Fibroblast of the conjunctiva (primary cell): Measurements from ENCODE around the gene BCAT1.
"Not testable (repeated sequence)": the region's sequence is repeated elsewhere in the genome, so short reads cannot be mapped to it uniquely, and the experiment has no call there.

Experiments used
- DNase-seq: peaks from one replicate; pipeline ENCODE4 v3.0.0-alpha.2; 2010; ENCODE audit warnings: low read depth

BCAT1 gene

GRCh38 chr12:24960222-24960855, 11.4 kb upstream of the BCAT1 start:
- peak; percentile 20 for DNase-seq

DNA sequence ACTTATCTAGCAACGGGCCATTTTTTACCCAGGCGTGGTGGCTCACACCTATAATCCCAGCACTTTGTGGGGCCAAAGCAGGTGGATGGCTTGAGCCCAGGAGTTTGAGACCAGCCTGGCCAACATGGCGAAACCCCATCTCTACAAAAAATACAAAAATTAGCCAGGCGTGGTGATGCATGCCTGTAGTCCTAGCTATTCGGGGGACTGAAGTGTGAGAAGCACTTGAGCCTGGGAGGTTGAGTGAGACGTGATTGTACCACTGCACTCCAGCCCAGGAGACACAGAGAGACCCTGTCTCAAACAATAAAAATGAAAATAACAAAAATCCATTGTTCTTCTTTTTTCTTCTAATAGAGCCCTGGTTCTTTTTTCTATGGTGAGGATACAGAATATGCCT, 7.5 kb upstream of the BCAT1 start:
- DNase-seq: not testable (repeated sequence)

GRCh38 chr12:24955853-24956252, 7.0 kb upstream of the BCAT1 start:
- DNase-seq: no peak

DNA sequence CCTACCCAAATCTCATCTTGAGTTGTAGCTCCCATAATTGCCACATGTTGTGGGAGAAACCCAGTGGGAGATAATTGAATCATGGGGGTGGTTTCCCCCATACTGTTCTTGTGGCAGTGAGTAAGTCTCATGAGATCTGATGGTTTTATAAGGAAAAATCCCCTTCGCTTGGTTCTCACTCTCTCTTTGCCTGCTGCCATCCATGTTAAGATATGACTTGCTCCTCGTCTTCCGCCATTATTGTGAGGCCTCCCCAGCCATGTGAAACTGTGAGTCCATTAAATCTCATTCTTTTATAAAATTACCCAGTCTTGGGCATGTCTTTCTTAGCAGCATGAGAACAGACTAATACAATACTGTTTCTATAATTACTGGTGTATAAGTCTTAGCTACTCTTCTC, 6.5 kb upstream of the BCAT1 start:
- no peak for DNase-seq

DNA sequence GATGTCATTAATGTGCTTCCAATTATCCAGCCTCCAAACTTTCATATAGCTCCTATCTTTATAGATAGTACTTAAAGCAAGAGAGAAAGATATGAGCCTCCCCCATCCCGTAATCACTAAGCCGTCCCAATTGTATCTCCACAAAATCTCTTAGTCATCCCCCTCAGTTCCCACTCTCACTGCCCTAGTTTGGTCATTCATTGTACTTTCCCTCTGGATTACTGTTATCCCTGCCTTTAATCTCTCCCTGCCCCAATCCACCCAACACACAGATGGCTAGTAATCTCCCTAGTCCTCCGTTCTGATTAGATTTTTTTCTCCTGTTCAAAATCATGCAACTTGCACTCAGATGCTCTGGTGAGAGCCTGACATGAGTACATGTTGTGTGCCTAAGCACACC, 5.4 kb upstream of the BCAT1 start:
- no peak for DNase-seq

DNA sequence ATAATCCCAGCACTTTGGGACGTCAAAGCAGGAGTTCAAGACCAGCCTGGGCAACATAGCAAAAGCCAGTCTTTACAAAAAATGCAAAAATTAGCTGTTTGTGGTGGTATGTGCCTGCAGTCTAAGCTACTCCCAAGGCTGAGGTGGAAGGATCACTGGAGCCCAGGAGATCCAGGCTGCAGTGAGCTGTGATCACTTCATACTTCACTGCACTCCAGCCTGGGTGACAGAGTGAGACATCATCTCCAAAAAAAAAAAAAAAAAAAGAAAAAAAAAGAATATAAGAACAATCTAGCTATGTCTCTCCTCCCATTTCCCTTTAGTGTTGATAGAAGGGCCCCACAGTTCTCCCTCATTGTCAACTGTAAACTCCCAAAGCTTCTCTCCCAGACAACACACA, 3.5 kb upstream of the BCAT1 start:
- DNase-seq: no peak

- no peak for DNase-seq
These were observed 1.4 kb upstream of the BCAT1 start for GRCh38 chr12:24950231-24950834.

DNA sequence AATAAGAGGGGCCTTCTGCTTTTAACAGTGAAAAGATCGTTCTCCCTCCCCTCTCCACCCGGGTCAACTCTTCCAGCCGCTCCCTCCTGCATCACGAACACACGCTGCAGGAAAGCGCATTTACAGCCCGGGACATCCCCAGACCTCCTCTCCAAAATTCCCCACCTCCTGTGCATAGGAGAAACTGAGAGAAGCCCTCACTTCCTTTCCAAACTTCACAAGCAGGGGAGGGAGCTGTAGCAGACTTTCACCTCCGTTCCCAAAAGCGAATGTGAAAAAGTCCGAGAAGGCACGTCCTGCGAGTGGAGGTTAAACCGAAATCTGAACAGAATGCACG, 513 bp downstream of the BCAT1 start:
- DNase-seq: peak; percentile 31

DNA sequence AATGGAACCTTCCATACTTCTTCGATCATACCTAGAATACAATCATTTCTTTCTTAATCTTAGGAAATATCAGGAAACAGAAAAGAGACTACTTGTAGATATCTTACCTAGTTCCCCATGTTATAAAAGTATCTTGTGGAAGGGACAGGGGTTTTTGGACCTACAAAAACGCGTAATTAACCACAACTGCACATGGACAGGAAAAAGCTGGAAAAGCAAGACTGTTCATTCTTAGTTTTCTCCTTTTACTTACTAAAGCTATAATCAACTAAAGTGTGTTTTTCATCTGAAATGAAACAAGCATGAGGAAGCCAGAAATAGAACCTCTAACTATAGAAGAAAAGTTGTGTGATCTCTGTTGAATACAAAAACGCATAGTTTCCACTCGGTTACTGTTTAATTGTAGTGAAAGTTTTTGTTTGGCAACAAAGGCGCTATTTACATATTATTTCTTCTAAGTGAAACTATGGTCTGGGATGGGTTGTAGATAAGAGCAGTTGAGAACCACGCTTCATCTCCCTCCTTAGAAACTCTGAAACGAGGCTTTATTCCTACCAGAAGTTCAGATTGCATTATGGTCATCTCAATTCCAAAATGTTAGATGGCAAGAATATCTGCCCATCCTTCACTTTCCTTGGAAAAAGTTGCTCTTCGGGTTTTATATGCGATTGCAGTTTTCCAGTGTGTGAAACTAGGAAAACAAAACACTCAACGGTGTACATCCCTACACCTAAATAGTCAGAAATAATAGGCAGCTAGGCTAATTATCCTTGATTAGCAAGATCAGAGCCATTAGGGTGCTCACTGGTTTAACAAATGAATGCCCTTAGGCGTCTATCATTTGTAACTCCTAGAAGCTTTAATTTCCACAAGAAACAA, 1.1 kb downstream of the BCAT1 start:
- no peak for DNase-seq

GRCh38 chr12:24945845-24946244, 3.1 kb downstream of the BCAT1 start:
- DNase-seq: no peak

GRCh38 chr12:24945039-24945438, 3.9 kb downstream of the BCAT1 start:
- no peak for DNase-seq

GRCh38 chr12:24944601-24944975, 4.3 kb downstream of the BCAT1 start:
- no peak for DNase-seq

DNA sequence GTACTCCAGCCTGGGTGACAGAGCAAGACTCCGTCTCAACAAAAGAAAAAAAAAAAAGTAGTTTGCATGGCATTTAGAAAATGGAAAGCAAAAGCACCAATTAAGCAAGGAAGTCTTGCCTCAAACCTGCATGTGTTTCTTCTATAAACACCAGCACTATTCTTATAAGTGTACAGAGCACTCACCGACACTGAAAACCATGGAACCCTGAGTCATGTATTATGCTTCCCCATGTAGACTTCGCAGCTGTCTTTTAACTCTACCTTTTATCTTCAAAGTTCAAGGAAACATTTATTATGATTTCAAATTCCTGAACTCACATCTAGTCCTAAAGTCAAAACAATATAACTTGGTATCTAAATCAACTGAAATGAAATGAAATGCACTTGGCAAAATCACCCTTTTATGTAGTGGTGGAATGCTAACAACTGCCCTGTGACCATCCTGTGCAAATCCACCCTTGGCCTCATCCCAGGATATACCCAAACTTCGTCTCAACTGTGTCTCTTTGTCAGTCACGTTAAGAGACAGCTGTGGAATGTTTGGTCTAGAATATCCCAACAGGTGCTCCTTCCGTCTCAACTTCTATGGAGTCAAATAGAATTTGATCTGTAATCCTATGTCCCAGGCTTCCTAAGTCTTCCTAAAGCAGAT, 4.8 kb downstream of the BCAT1 start:
- no peak for DNase-seq

GRCh38 chr12:24940157-24940556, 8.7 kb downstream of the BCAT1 start:
- DNase-seq: no peak

- not testable (repeated sequence) for DNase-seq
These were observed 9.3 kb downstream of the BCAT1 start for GRCh38 chr12:24939551-24939950.

GRCh38 chr12:24938341-24938740, 10.6 kb downstream of the BCAT1 start:
- DNase-seq: no peak

DNA sequence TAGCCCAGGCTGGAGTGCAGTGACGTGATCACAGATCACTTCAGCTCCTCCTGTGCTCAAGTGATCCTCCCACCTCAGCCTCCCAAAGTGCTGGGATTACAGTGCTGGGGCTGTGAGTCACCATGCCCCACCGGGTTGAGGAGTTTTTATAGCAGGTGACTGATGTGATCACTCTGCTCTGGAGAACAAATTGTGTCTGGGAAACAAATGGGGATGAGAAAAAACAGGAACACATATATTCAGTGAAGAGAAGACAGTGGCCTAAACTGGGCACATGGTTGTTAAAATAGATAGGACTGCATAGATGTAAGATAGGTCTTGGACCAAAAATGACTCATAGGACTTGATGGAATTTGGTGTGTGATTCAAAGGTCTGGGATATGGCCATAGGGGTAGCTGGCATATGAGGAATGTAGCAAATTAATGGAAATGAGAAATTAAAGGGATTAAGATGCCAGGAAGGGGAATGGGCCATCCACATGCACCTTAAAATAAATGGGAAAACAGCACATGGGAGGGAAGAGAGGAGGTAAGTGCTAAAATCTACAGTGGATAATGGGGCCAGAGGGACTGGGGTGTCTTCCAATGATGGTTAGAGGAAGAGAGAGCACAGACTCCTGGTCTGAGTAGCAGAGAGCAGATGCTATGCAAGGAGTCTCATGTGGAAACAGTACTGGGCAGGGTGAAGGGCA, 11.2 kb downstream of the BCAT1 start:
- DNase-seq: no peak

DNA sequence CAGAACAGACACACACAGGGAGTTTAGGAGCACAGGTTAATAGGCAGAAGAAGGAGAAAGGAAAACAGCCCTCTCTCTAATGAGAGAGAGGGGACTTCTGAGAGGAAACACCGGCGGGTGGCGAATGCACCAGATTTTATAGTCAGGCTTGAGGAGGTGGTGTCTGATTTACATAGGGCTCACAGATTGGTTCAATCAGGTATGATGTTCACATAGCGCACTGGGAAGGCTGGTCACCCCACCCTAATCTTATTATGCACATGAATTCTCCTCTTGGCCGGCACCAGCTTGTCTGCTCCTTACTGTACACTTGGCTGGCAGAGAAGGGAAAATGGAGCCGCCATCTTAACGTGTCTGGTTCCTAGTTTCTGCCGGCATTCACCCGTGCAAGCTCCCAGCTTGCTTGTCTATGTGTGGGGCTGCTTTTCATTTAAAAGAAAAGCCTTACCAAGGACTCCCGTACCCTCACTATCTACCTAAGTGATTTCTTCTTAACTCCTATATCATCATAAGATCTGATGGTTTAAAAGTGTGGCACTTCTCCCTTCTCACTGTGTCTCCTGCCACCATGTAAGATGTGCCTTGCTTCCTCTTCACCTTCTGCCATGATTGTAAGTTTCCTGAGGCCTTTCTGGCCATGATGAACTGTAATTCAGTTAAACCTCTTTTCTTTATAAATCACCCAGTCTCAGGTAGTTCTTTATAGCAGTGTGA, 15.1 kb downstream of the BCAT1 start:
- DNase-seq: no peak

DNA sequence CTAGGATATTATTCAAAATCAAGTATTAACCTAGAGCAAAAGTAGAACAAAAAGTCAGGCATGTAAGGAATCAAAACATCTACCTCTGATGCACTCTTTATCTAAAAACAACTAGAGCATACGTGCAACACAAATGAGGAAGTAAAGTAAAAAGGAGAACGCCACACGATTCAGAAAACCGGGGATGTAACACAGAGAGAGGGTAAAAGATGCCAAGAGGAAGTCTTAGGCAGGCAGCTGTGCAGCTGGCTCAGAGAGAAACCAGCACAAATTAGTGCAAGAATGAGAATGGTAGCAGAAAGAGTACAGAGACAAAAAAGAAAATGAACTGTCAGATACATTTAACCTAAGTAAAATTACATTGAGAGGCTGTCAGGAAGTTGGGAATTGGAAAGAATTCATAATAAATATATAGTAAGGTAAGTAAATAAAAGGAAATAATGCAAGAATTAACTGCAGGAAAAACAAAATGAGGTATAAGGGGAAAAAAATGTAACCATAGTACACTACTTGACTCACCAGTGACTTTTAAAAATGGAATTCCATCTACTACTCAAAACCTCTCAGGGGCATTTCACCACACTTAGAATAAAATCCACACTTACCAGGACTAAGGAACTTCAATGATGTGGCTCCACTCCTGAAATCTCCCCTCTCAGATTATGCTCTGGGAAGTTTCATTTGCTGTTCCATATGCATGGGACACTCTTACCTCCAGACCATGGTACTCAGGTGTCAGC, 17.1 kb downstream of the BCAT1 start:
- no peak for DNase-seq

GRCh38 chr12:24929953-24930352, 18.9 kb downstream of the BCAT1 start:
- DNase-seq: no peak
